GM19035 (cell line): ENCODE measurements around the gene PHACTR3.

Source experiments
- ATAC-seq: cut with Tn5 transposase; IDR thresholded peaks from one replicate; pipeline ENCODE4 v1.9.1; 2021; ENCODE audit not compliant: unreplicated experiment

Gene PHACTR3

GRCh38 chr20:59668926-59669850, 64.8 kb downstream of the PHACTR3 start:
- no peak for ATAC-seq

GRCh38 chr20:59670786-59671492, 66.6 kb downstream of the PHACTR3 start:
- no peak for ATAC-seq

- no peak for ATAC-seq
These were observed 67.5 kb downstream of the PHACTR3 start for GRCh38 chr20:59671661-59672471.

- no peak for ATAC-seq
These were observed 68.2 kb downstream of the PHACTR3 start for GRCh38 chr20:59672576-59672975.

GRCh38 chr20:59673288-59673997, 69.1 kb downstream of the PHACTR3 start:
- ATAC-seq: no peak

- ATAC-seq: no peak
These were observed 69.7 kb downstream of the PHACTR3 start for GRCh38 chr20:59673998-59674445.

GRCh38 chr20:59676126-59676850, 71.9 kb downstream of the PHACTR3 start:
- no peak for ATAC-seq

GRCh38 chr20:59676851-59677182, 72.5 kb downstream of the PHACTR3 start:
- ATAC-seq: no peak

- no peak for ATAC-seq
These were observed 73.2 kb downstream of the PHACTR3 start for GRCh38 chr20:59677586-59677985.

GRCh38 chr20:59678288-59678687, 73.9 kb downstream of the PHACTR3 start:
- ATAC-seq: no peak

GRCh38 chr20:59678951-59679350, 74.6 kb downstream of the PHACTR3 start:
- no peak for ATAC-seq

- no peak for ATAC-seq
These were observed 75.9 kb downstream of the PHACTR3 start for GRCh38 chr20:59680148-59680650.

GRCh38 chr20:59680852-59681251, 76.5 kb downstream of the PHACTR3 start:
- ATAC-seq: no peak

- no peak for ATAC-seq
These were observed 78.3 kb downstream of the PHACTR3 start for GRCh38 chr20:59682603-59683002.

GRCh38 chr20:59683181-59683580, 78.8 kb downstream of the PHACTR3 start:
- no peak for ATAC-seq

- ATAC-seq: no peak
These were observed 80.4 kb downstream of the PHACTR3 start for GRCh38 chr20:59684685-59685242.

GRCh38 chr20:59686404-59687346, 82.3 kb downstream of the PHACTR3 start:
- ATAC-seq: no peak

GRCh38 chr20:59688356-59688755, 84.0 kb downstream of the PHACTR3 start:
- no peak for ATAC-seq
